Spleen (tissue), 11 donors: ENCODE measurements around the gene WASF2. TPM values are rescaled to one million over a fixed set of nuclear protein-coding genes. Genes with fewer than 3 reads are reported as not detected.

Experiments
- DNase-seq: peaks from one replicate; pipeline ENCODE4 v3.0.0-alpha.2; 2020
- H3K27ac ChIP-seq, 8 donors: fragments of 200-600 bp; sonication (generic) in 7 of 8; 1 replicate in 4 of 8; 2 replicates in 4 of 8; pipeline versions ENCODE4 v1.5.0 to v1.8.0; 2016 to 2021; ENCODE audit warnings: inconsistent platforms in 4 of 8, mild to moderate bottlenecking in 4 of 8, moderate library complexity in 1 of 8
- H3K27me3 ChIP-seq, 7 donors: fragments of 200-600 bp; sonication (generic) in 6 of 7; replicated peaks in 1 of 7; 1 replicate in 4 of 7; 2 replicates in 3 of 7; pipeline versions ENCODE4 v1.5.0 to v1.8.0; 2016 to 2021; ENCODE audit warnings: inconsistent platforms in 3 of 7, mild to moderate bottlenecking in 1 of 7
- H3K36me3 ChIP-seq, 6 donors: fragments of 200-600 bp; sonication (generic) in 5 of 6; 1 replicate in 4 of 6; 2 replicates in 2 of 6; pipeline versions ENCODE4 v1.5.0 to v1.8.0; 2016 to 2021; ENCODE audit warnings: inconsistent platforms in 2 of 6
- H3K4me1 ChIP-seq, 6 donors: fragments of 200-600 bp; sonication (generic) in 5 of 6; 1 replicate in 3 of 6; 2 replicates in 3 of 6; pipeline versions ENCODE4 v1.5.0 to v1.8.0; 2016 to 2021; ENCODE audit warnings: inconsistent platforms in 3 of 6
- H3K4me3 ChIP-seq, 8 donors: fragments of 200-600 bp; sonication (generic) in 7 of 8; 1 replicate in 4 of 8; 2 replicates in 4 of 8; pipeline versions ENCODE4 v1.5.0 to v1.8.0; 2016 to 2021; ENCODE audit warnings: inconsistent platforms in 4 of 8, mild to moderate bottlenecking in 4 of 8, moderate library complexity in 2 of 8
- H3K9me3 ChIP-seq, 8 donors: fragments of 200-600 bp; sonication (generic) in 7 of 8; 1 replicate in 4 of 8; 2 replicates in 4 of 8; pipeline versions ENCODE4 v1.5.0 to v1.8.0; 2016 to 2021; ENCODE audit warnings: inconsistent platforms in 4 of 8
- POLR2A ChIP-seq, 3 donors: fragments of 450-650 bp; IDR thresholded peaks; one replicate each; pipeline ENCODE4 v1.5.1; 2017; ENCODE audit warnings: antibody characterized with exemption in 3 of 3, mild to moderate bottlenecking in 1 of 3
- POLR2AphosphoS5 ChIP-seq, 3 donors: sonication (generic); formaldehyde crosslinking; IDR thresholded peaks; one replicate each; pipeline ENCODE4 v1.5.1; 2017; ENCODE audit warnings: antibody characterized with exemption in 3 of 3
- WGBS, 5 donors: extraction: QIAGEN DNeasy Blood & Tissue Kit in 3 of 5; methylation state at CpG; one replicate each; pipeline versions ENCODE4 v1.1.5 to v1.1.7; 2013 to 2018; 5-methylcytosine and 5-hydroxymethylcytosine counted together
- intact Hi-C: fragments of 100-400 bp; cut with DNase I; formaldehyde crosslinking; loops from one replicate; pipeline ENCODE4 v1.15.0; 2023; ENCODE audit warnings: low total_unique reads
- polyA plus RNA-seq, 3 donors: library from polyadenylated mRNA; stranded (reverse); fragments of 200-250 nt; gene quantifications; one replicate each; pipeline ENCODE4 v1.2.1, GENCODE V29; 2013
- total RNA-seq, 7 donors: library from RNA; depleted of rRNA in 3 of 7; stranded (reverse); fragments of >200 nt in 3 of 7; fragmentation: NEBNext Ultra II Directional in 4 of 7; extraction: Animal tissue kit (Norgen Biotek cat#: 25700) in 4 of 7; gene quantifications; one replicate each; pipeline versions ENCODE4 v1.1.0 to v1.2.1, GENCODE V29; 2016 to 2021
- TF ChIP-seq, protein P1 (sequence below), 11 experiments: fragments of 200-600 bp in 7 of 11; fragments of 450-650 bp in 4 of 11; sonication (generic) in 4 of 11; IDR thresholded peaks in 8 of 11; conservative IDR thresholded peaks in 3 of 11; 1 replicate in 7 of 11; 2 replicates in 4 of 11; pipeline versions ENCODE4 v1.4.0 to v1.8.0; 2016 to 2021; ENCODE audit warnings: antibody characterized with exemption in 11 of 11, inconsistent platforms in 4 of 11, mild to moderate bottlenecking in 1 of 11
- donor health status: healthy with polysubstance abuse.
- donor health status: DM: no; HTN: no; CAD: no; lungs with moderate emphysema.
- donor health status: DM: no; HTN: no; CAD: no.
- donor health status: Bipolar disorder and iron deficiency.
- donor health status: healthy.
- donor health status: DM: no; HTN: no; CAD: no.
- donor health status: DM: yes; HTN: yes; CAD: no.

Gene WASF2
- total and polyA plus RNA-seq, 10 donors = 17.2 to 196 (median 95.6) TPM

DNA sequence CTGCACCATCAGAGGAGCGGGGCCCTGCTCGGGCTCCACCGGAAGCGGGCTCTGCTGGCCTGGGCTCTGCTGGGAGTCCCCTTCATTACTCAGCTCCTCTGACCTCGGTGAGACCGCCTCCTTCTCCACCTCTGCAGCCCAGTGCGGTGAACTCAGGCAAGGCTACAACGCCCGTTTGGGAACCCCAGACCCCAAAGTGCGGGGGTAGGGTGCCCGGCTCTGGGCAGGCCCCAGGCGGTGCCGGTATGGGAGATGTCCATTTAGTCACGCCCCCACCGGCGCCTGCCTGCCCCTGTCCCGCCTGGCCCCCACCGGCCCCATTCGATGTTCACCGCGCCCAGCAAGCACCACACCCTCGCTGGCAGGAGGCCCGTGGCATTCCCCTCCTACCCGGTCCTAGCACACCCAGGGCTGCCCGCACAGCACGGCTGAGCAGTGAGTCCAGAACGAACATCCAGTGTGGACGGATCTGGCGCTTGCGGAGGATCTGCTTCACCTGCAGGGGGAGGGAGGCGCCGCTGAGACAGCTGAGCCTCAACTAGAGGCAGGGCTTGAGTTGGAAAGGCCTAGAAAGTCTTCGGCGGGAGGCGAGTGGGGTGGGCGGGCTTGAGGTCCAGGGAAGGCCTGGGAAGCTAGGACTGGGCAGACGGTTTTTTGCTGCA is 133.2 kb downstream of the WASF2 start:
- DNase-seq = peak; percentile 83
- intact Hi-C loops = loop anchor here (5.0 kb wide), 1 partner anchor 36 kb away; the partner anchor contains the start of gene GPR3
- peak in 1 of 3 donors; percentile 7 for TF ChIP-seq POLR2AphosphoS5 (IDR thresholded peaks at IDR 0.05)
- TF ChIP-seq POLR2A (IDR thresholded peaks at IDR 0.05) = no peak
- TF ChIP-seq, protein P1, sequence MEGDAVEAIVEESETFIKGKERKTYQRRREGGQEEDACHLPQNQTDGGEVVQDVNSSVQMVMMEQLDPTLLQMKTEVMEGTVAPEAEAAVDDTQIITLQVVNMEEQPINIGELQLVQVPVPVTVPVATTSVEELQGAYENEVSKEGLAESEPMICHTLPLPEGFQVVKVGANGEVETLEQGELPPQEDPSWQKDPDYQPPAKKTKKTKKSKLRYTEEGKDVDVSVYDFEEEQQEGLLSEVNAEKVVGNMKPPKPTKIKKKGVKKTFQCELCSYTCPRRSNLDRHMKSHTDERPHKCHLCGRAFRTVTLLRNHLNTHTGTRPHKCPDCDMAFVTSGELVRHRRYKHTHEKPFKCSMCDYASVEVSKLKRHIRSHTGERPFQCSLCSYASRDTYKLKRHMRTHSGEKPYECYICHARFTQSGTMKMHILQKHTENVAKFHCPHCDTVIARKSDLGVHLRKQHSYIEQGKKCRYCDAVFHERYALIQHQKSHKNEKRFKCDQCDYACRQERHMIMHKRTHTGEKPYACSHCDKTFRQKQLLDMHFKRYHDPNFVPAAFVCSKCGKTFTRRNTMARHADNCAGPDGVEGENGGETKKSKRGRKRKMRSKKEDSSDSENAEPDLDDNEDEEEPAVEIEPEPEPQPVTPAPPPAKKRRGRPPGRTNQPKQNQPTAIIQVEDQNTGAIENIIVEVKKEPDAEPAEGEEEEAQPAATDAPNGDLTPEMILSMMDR (IDR thresholded peaks at IDR 0.05 in 8 of 11, conservative IDR thresholded peaks at IDR 0.05 in 3 of 11) = no peak
- Histone ChIP-seq H3K27ac (peak overlapping the region in 7 of 8 donors; percentile 15 to 72 (median 60)), H3K4me3 (peak overlapping the region; percentile 29 to 66 (median 34)), H3K9me3 (no peaks in the 10 kb centered on the region), H3K27me3 (peaks cover 0 to 4% (median 0%) of the 10 kb centered on the region in 7 donors), H3K36me3 (peaks cover 0 to 99% (median 31%) of the 10 kb centered on the region in 6 donors), H3K4me1 (peaks cover 21 to 58% (median 37%) of the 10 kb centered on the region in 6 donors)
- WGBS, 5 donors = 68 to 83% (median 80%) methylated on average over 30 to 37 of the region's 37 CpGs

DNA sequence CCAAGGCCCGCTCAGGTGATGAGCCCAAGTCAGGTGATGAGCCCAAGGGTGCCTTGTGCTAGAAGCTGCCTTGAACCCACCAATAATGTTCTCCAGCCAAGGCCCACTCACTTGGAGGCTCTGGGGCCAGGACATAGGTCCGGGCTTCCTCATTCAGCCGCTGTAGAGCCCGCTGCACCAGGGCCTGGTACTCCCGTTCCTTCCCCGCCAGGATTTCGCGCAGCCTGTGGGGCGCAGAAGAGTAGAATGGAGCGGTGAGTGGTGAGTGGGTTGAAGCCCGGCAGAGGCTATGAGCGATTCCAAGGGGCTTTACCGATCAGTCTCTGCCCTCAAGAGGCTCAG is 133.7 kb downstream of the WASF2 start:
- 80 to 93% (median 89%) methylated on average over 13 of the region's 13 CpGs for WGBS, 5 donors
- peaks cover 21 to 61% (median 38%) of the 10 kb centered on the region in 6 donors for H3K4me1 ChIP-seq
- peak overlapping the region in 3 of 8 donors; percentile 64 to 72 (median 69) for H3K27ac ChIP-seq
- TF ChIP-seq POLR2AphosphoS5 (IDR thresholded peaks at IDR 0.05) = peak in 1 of 3 donors; percentile 22
- no peak for TF ChIP-seq POLR2A (IDR thresholded peaks at IDR 0.05)
- intact Hi-C loops = loop anchor here (5.0 kb wide), 1 partner anchor 36 kb away; the partner anchor contains the start of gene GPR3
- H3K36me3 ChIP-seq = peaks cover 0 to 99% (median 32%) of the 10 kb centered on the region in 6 donors
- no peaks in the 10 kb centered on the region for H3K9me3 ChIP-seq
- peaks cover 0 to 4% (median 0%) of the 10 kb centered on the region in 7 donors for H3K27me3 ChIP-seq
- peak overlapping the region in 2 of 8 donors; percentile 43 to 66 for H3K4me3 ChIP-seq
- DNase-seq = no peak

- WGBS, 5 donors = 70 to 84% (median 76%) methylated on average over 5 of the region's 5 CpGs
Measured at GRCh38 chr1:27355683-27356082, 134.3 kb downstream of the WASF2 start.

More at GRCh38 chr1:27355683-27356082, 134.3 kb downstream of the WASF2 start:
- Histone ChIP-seq H3K36me3 (peaks cover 0 to 99% (median 34%) of the 10 kb centered on the region in 6 donors), H3K4me1 (peaks cover 21 to 61% (median 38%) of the 10 kb centered on the region in 6 donors), H3K27me3 (peaks cover 0 to 5% (median 0%) of the 10 kb centered on the region in 7 donors), H3K4me3 (no peak overlapping the region), H3K9me3 (no peaks in the 10 kb centered on the region), H3K27ac (peak overlapping the region in 1 of 8 donors; percentile 69)
- no peak for DNase-seq
- intact Hi-C loops = loop anchor here (5.0 kb wide), 1 partner anchor 37 kb away; the partner anchor contains the start of gene GPR3
- TF ChIP-seq POLR2A (IDR thresholded peaks at IDR 0.05) (no peak), POLR2AphosphoS5 (IDR thresholded peaks at IDR 0.05) (no peak)
- TF ChIP-seq, protein P1 (IDR thresholded peaks at IDR 0.05 in 8 of 11, conservative IDR thresholded peaks at IDR 0.05 in 3 of 11) = no peak

Other genes with a start within 250 kb of the WASF2 start
- 10 to 100 TPM; 25.4 to 33.2 (median 31.6) TPM for gene TMEM222, start 168.0 kb downstream of the WASF2 start, total RNA-seq
- 10 to 100 TPM; 31.4 to 38.9 (median 34.1) TPM for gene TMEM222, start 168.0 kb downstream of the WASF2 start, polyA plus RNA-seq
- gene SYTL1, start 148.1 kb downstream of the WASF2 start, total RNA-seq = 10 to 100 TPM; 54.9 to 97.0 (median 63.2) TPM
- gene SYTL1, start 148.1 kb downstream of the WASF2 start, polyA plus RNA-seq = 100 to 1,000 TPM; 111 to 208 (median 159) TPM
- 10 to 100 TPM; 20.4 to 55.0 (median 38.0) TPM for gene MAP3K6, start 123.2 kb downstream of the WASF2 start, total RNA-seq
- 10 to 100 TPM; 20.3 to 31.7 (median 29.6) TPM for gene MAP3K6, start 123.2 kb downstream of the WASF2 start, polyA plus RNA-seq
- 10 to 100 TPM in 3 of 7 donors, 1 to 10 TPM in 4; 4.4 to 21.7 (median 7.7) TPM for gene FCN3, start 115.3 kb downstream of the WASF2 start, total RNA-seq
- gene FCN3, start 115.3 kb downstream of the WASF2 start, polyA plus RNA-seq = 10 to 100 TPM in 2 of 3 donors, 1 to 10 TPM in 1; 3.7 to 14.4 (median 11.7) TPM
- gene CD164L2, start 106.8 kb downstream of the WASF2 start, total RNA-seq = not detected
- gene CD164L2, start 106.8 kb downstream of the WASF2 start, polyA plus RNA-seq = under 1 TPM in 1 of 3 donors, not detected in 2; 0.06 TPM
- under 1 TPM in 3 of 7 donors, not detected in 4; 0.17 to 0.40 (median 0.28) TPM for gene GPR3, start 97.5 kb downstream of the WASF2 start, total RNA-seq
- under 1 TPM; 0.05 to 0.15 (median 0.10) TPM for gene GPR3, start 97.5 kb downstream of the WASF2 start, polyA plus RNA-seq
- 100 to 1,000 TPM in 1 of 7 donors, 10 to 100 TPM in 6; 35.1 to 104 (median 54.6) TPM for gene AHDC1, start 114.0 kb upstream of the WASF2 start, total RNA-seq
- gene AHDC1, start 114.0 kb upstream of the WASF2 start, polyA plus RNA-seq = 10 to 100 TPM in 1 of 3 donors, 1 to 10 TPM in 2; 3.2 to 24.2 (median 4.3) TPM
- gene FGR, start 145.0 kb upstream of the WASF2 start, total RNA-seq = 100 to 1,000 TPM in 6 of 7 donors, 10 to 100 TPM in 1; 90.5 to 249 (median 134) TPM
- 10 to 100 TPM; 44.7 to 94.2 (median 78.6) TPM for gene FGR, start 145.0 kb upstream of the WASF2 start, polyA plus RNA-seq
- gene IFI6, start 182.0 kb upstream of the WASF2 start, total RNA-seq = 10 to 100 TPM; 41.6 to 85.8 (median 48.6) TPM
- gene IFI6, start 182.0 kb upstream of the WASF2 start, polyA plus RNA-seq = 10 to 100 TPM; 50.7 to 85.5 (median 74.7) TPM
- 10 to 100 TPM; 10.1 to 18.2 (median 15.5) TPM for gene FAM76A, start 235.8 kb upstream of the WASF2 start, total RNA-seq
- gene FAM76A, start 235.8 kb upstream of the WASF2 start, polyA plus RNA-seq = 1 to 10 TPM; 4.0 to 5.4 (median 4.1) TPM